H1 (cell line): ENCODE measurements around the gene NFKBIL1.

Experiments
- CREB1 ChIP-seq: IDR thresholded peaks from 2 replicates; pipeline ENCODE4 v1.6.1; 2012; ENCODE audit warnings: inconsistent platforms
- POLR2A ChIP-seq, 2 experiments: IDR thresholded peaks; 1 replicate in 1 of 2; 2 replicates in 1 of 2; pipeline ENCODE4 v1.6.1; 2011; ENCODE audit warnings: low read depth in 2 of 2, low read length in 2 of 2, mild to moderate bottlenecking in 2 of 2; ENCODE audit errors: control extremely low read depth in 1 of 2
- SIN3A ChIP-seq, 2 experiments: IDR thresholded peaks in 1 of 2; conservative IDR thresholded peaks in 1 of 2; 2 replicates each; pipeline ENCODE4 v1.6.1; 2011 to 2012; ENCODE audit warnings: low read length in 2 of 2, improper control_type of control experiment in 1 of 2, low read depth in 1 of 2, mild to moderate bottlenecking in 1 of 2
- SP1 ChIP-seq: IDR thresholded peaks from 2 replicates; pipeline ENCODE4 v1.6.1; 2011; ENCODE audit warnings: low read depth, low read length
- TF ChIP-seq, protein P1 (sequence below), 3 experiments: IDR thresholded peaks; 1 replicate in 2 of 3; 2 replicates in 1 of 3; pipeline versions ENCODE4 v1.5.1 to v1.6.1; 2011; ENCODE audit warnings: low read length in 3 of 3, mild to moderate bottlenecking in 3 of 3, inconsistent platforms in 2 of 3, low read depth in 1 of 3, moderate library complexity in 1 of 3; ENCODE audit not compliant: insufficient read depth in 1 of 3; ENCODE audit errors: control extremely low read depth in 1 of 3

DNA sequence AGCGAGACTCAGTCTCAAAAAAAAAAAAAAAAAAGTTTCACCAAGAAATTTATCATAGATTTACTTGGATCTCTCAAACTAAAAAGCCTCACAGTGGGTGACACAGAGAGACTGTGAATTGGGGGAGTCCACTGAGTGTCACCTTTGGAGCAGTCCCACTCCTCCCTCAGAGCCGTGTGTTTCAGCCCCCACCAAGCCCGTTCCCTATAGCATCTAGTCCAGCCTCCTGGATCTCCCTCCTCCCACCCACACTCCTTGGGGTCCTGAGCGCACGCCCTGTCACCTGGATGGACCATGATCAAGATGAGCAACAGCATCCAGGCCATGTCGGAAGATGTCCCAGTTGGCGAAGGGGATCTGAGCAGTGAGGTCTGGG lies 45.0 kb downstream of the NFKBIL1 start:
- TF ChIP-seq CREB1 (no peak), SP1 (no peak), POLR2A (IDR thresholded peaks at IDR 0.05; ENCODE audit: control extremely low read depth in 1 of 2, low read depth in 2 of 2, low read length in 2 of 2) (no peak), SIN3A (conservative IDR thresholded peaks at IDR 0.05 in 1 of 2, IDR thresholded peaks at IDR 0.05 in 1 of 2; ENCODE audit: low read depth in 1 of 2, low read length in 2 of 2) (no peak)
- TF ChIP-seq, protein P1, sequence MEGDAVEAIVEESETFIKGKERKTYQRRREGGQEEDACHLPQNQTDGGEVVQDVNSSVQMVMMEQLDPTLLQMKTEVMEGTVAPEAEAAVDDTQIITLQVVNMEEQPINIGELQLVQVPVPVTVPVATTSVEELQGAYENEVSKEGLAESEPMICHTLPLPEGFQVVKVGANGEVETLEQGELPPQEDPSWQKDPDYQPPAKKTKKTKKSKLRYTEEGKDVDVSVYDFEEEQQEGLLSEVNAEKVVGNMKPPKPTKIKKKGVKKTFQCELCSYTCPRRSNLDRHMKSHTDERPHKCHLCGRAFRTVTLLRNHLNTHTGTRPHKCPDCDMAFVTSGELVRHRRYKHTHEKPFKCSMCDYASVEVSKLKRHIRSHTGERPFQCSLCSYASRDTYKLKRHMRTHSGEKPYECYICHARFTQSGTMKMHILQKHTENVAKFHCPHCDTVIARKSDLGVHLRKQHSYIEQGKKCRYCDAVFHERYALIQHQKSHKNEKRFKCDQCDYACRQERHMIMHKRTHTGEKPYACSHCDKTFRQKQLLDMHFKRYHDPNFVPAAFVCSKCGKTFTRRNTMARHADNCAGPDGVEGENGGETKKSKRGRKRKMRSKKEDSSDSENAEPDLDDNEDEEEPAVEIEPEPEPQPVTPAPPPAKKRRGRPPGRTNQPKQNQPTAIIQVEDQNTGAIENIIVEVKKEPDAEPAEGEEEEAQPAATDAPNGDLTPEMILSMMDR (IDR thresholded peaks at IDR 0.05; ENCODE audit: control extremely low read depth in 1 of 3, insufficient read depth in 1 of 3, low read depth in 1 of 3, low read length in 3 of 3) = no peak
